ENCODE measurements around the gene SPINT1.

GRCh38 chr15:40857601-40858341 is 13.9 kb downstream of the SPINT1 start:
- no peak for TF ChIP-seq POLR2A (IDR thresholded peaks at IDR 0.05)
- TF ChIP-seq POLR2AphosphoS5 (IDR thresholded peaks at IDR 0.05), result peak in 2 of 3 donors; percentile 55 to 64

All from transverse colon (tissue), 3 donors.